Measurements from ENCODE around the gene KRTAP3-2.

Gene KRTAP3-2

DNA sequence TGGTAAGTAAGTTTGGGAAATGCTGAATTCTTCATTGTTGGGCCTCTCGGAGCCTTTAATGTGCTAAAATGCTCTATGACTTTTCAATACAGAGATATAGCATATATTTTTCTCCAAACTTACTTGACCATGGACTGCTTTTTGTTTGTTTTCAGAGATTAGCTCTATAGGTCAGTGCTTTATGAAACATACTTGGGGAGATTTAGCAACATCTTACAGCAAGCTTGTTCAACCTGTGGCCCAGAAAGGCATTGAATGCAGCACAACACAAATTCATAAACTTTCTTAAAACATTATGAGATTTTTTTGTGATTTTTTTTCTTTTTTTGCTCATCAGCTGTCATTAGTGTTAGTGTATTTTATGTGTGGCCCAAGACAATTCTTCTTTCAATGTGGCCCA is 10.2 kb upstream of the KRTAP3-2 start:
- DNase-seq, result no peak

GRCh38 chr17:41009301-41009760 is 9.6 kb upstream of the KRTAP3-2 start:
- no peak for DNase-seq

- DNase-seq, result no peak
Measured at GRCh38 chr17:41008811-41009210, 9.1 kb upstream of the KRTAP3-2 start, which contains the start of gene KRTAP3-1. Gene KRTAP3-1, minus strand, starts transcription at chr17:41009128. Its CDS starts 54 bp downstream, at chr17:41009074.

GRCh38 chr17:41004397-41004796 is 4.7 kb upstream of the KRTAP3-2 start:
- DNase-seq, result no peak

DNA sequence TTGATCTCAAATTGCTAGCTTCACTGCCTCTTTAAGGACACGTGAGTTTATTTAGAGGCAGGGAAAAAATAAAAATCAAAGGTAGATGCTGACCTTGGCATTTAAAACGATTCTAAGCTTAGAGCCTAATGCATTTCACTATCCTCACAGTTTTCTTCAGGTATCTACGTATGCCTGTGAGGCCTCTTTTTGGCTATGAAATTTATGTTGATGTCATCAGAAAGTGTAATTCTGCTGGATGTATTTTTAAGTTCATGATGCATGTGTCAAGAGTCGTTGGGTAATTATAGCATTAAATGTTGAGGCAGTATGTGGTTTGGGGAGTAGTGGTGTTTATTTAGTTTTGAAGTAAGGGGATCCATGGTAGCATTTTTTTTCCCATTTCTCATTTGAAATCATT is 4.2 kb upstream of the KRTAP3-2 start:
- DNase-seq, result no peak

GRCh38 chr17:41002814-41003213 is 3.1 kb upstream of the KRTAP3-2 start:
- no peak for DNase-seq

DNA sequence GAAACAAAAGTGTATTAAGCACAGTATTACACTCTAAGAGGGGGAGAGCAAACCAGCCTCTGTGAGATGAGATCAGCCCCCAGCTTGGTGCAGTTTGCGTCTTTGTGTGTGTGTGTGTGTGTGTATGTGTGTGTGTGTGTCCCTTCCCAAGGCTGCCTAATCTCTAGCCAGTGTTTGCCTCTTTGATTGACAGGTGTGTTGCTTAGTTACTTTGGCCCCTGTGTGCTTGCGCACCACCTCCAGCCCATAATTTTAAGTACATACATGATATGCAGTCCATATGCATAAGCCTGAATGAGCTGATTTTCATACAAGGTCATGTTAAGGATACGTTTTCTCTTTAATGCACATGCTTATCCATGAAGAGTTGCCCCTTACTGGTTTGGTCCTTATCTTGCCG is 2.1 kb upstream of the KRTAP3-2 start:
- no peak for DNase-seq

DNA sequence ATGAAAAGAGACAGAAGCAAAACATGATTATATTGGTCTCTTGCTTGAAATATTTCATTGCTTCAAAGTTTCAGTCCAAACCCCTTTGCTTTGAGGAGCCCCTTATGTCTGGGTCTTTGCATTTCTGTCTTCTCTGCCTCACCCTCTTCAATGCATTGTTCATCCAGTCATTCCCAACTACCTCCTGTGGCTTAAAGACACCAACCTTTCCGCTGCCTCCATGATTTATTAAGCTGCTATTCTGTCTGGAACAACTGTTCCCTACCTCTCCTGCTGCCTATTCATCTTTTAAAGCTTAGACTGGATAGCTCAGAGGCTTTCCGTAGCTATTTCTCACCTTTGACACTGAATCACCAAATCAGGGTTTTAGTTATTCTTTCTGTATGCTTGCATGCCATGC is 2.3 kb downstream of the KRTAP3-2 start:
- DNase-seq, result no peak

DNA sequence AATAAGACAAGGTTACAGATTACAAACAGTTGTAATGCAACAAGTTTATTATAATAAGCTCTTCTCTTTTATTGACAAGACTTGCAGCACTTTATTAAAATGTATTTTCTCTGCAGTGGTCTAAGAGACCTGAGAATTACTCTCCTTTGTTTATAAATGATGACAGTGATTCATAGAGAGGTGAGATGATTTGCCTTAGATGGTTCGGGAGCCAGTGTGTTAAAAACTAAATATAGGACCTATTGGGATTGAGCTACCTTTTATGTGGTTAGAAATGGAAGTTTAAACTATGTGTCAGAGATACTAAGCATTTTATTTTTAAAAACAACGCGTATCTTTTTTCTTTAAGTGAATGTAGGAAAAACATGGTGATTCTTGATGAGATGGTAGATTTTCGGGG is 2.9 kb downstream of the KRTAP3-2 start:
- no peak for DNase-seq

DNA sequence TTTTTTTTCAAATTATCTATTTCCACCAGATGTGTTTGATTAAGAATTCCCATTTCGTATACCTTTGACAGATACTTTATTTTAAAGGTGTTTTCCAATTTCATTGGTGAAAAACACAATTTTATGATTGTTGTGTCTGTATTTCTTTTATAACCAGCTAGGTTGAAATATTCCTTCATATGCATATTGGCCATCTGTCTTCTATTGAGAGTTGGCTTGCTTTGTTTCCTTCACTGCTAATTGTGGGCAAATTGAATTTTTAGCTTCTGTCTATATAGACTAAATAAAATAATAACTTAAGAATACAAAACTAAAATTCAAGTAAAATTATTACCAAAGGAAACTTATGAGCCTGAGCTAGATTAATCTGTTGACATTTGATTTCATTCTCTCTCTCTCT is 4.6 kb downstream of the KRTAP3-2 start:
- DNase-seq, result no peak

DNA sequence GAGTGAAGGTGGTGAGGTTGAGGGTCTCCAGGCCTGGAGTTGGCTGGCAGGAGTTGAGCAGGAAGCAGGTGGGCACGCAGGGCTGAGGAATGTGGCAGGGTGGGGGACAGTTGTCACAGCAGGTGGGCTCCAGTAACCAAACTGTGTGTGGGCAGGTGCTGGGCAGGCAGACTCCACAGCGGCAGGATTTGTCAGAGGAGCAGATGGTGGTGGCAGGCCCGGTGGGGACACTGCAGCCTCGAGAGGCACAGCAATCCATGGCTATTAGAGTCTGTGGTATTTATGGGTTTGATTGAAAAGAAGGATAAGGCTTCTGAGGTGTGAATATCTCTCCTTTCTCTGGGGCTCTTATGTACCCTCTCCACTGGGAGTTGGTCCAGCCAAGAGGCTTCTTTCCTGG is 5.9 kb downstream of the KRTAP3-2 start, which contains the start of gene KRTAP3-3:
Gene KRTAP3-3 (minus strand): TSS at position 326 of the 400 bp plus-strand sequence. CDS start 67 bp downstream, at position 259.
- no peak for DNase-seq

GRCh38 chr17:40993084-40993483 is 6.6 kb downstream of the KRTAP3-2 start:
- no peak for DNase-seq

GRCh38 chr17:40992666-40993065 is 7.0 kb downstream of the KRTAP3-2 start:
- no peak for DNase-seq

GRCh38 chr17:40986920-40987319 is 12.8 kb downstream of the KRTAP3-2 start:
- DNase-seq, result no peak

DNA sequence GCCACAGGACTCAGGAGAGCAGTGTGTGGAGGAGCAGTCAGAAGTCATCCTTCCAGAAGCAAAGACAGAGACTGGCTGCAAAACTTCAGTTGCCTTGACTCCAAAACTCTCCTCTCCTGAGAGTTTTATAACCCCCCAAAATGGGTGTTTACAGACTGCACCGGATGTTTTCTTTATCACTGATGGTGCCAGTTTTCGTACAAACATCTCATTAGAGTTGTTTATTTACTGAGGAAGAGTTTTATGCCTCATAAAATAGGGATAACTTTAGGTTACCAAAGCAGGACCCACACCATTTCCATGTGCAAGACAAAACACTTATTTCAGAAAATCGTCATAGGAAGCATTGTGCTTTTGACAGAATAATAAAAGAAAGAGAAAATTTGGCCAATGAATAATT is 15.5 kb downstream of the KRTAP3-2 start, which contains the start of gene KRT40:
Gene KRT40 (minus strand): TSS at position 101 of the 400 bp plus-strand sequence. CDS start 53 bp downstream, at position 48.
- DNase-seq, result no peak

DNA sequence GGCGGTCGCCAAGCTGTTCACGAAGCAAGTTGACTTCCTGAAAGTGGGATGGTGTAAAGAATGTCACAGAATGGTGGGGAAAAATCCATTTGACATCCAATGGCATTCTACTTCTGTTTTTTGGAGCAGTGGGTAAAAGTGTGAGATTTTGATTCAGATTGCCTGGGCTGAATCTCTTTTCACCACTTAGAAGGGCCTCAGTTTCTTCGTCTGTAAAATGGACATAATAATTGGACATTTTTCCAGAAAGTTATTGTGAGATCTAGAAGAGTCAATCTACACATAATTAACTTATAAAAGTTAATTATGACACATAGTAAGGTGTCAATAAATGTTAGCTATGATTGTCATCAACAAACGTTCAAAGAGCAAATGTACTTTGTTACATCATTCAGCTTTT is 18.6 kb downstream of the KRTAP3-2 start:
- DNase-seq, result no peak

DNA sequence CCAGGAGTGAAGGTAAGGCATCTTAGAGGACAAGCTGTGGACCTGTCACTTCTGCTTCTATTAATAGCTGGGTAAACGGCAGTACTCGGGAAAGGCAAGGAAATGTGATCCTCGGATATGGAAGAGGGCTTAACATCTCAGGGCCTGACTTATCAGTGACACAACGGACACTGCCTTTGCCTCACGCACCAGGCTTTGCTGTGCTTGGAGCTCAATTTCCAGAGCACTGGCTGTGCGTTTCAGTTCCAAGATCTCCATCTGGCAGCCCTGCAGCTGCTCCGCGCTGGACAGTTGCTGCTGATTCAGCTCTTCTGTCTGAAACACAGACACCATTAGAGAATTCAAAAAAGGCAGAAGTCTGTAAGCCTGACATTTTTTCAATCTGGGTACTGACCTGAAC is 19.1 kb downstream of the KRTAP3-2 start:
- no peak for DNase-seq

GRCh38 chr17:40980117-40980516 is 19.6 kb downstream of the KRTAP3-2 start:
- no peak for DNase-seq

DNA sequence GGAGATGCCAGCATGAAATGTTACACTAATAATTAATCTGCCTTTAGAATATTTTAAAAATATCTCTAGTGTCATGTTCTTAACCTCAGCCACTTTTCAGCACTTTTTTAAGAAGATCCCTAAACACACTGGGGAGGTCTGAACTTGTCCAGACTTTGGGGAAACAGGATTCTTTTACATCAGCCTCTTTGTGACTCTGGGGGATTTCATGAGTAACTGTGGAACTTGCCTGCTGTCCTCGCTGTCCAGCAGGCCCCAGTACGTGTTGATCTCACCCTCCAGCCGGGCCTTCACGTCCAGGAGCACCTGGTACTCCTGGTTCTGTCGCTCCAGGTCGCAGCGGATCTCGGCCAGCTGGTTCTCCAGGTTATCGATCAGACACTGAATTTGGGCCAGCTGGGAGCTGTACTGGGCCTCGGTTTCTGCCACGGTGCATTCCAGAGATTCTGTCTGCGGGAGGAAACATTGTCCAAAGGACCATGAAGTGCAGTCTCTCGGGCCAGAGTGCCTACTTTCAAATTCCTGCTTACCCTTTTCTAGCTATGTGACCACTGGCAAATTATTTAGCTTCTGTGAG is 21.0 kb downstream of the KRTAP3-2 start:
- no peak for DNase-seq

DNA sequence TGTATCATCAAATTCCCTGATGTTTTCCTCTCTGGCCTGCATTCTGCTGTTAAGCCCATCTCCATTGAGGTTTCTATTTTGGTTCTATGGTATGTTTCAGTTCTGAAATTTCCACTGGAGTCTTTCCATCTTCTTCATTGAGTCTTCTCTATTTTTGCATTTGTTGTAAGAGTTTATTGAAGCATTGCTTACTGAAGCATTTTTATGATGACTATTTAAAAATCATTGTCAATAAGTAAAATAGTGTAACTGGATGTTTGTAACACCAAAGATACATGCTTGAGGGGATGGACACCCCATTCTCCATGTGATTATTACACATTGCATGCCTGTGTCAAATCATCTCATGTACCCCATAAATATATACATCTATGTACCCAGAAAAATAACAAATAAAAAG is 24.2 kb downstream of the KRTAP3-2 start:
- DNase-seq, result no peak

GRCh38 chr17:40974366-40974765 is 25.3 kb downstream of the KRTAP3-2 start:
- DNase-seq, result no peak

DNA sequence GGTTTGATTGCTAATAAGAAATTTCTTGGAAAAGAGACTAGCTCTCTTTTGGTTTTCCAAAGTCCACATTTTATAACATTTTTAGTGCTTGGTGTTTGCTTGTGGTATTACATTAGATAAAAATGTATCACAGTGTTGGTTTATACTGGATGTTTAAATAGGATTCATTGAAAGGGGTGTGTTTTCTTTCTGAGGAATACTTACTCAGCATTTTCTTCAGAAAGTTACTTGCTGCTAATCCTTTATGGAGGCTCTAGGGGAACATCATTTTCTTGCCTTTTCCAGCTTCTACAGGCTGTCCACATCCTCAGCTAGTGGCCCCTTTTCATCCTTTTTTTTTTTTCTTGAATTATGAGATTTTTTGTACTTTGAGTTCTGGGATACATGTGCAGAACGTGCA is 32.1 kb downstream of the KRTAP3-2 start:
- no peak for DNase-seq

DNA sequence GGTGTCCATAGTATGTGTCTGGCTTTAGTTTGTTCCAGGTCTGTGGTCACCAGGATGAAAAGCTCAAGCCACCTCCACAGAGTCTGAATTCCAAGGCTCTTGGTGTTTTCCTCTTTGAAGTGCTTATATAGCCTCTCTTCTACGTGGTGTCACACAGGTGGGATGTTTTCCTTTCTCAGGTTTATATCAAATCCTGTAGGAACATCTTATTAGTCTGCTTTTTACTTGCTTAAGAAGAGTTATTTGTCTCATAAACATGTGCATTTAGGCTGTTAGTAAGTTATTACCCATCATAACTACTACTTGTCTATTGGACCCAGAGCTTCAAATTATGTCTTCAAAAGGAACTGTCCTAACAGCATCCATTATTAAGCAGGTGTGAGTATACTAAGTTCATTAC is 32.9 kb downstream of the KRTAP3-2 start, which contains the start of gene KRT39:
Gene KRT39 (minus strand): TSS at position 101 of the 400 bp plus-strand sequence. CDS start 92 bp downstream, at position 9.
- no peak for DNase-seq

GRCh38 chr17:40963838-40964237 is 35.9 kb downstream of the KRTAP3-2 start:
- DNase-seq, result no peak

GRCh38 chr17:40962059-40962561 is 37.6 kb downstream of the KRTAP3-2 start:
- no peak for DNase-seq
